Spinal cord (tissue), 10 donors: Measurements from ENCODE around the gene PPP3CA. TPM values are rescaled to one million over a fixed set of nuclear protein-coding genes. Genes with fewer than 3 reads are reported as not detected.
"Not testable (repeated sequence)": the region's sequence is repeated elsewhere in the genome, so short reads cannot be mapped to it uniquely, and the experiment has no call there.

Source experiments
- DNase-seq, 6 donors: peaks; one replicate each; pipeline versions ENCODE4 v3.0.0 to v3.0.0-alpha.2; 2013 to 2015; ENCODE audit warnings: low spot score in 6 of 6, low read depth in 4 of 6
- H3K27ac ChIP-seq: one replicate; pipeline ENCODE4 v1.5.1; 2013; ENCODE audit warnings: low read depth, low read length, control low read depth
- H3K27me3 ChIP-seq: one replicate; pipeline ENCODE4 v1.6.1; 2013; ENCODE audit warnings: low read length; ENCODE audit not compliant: control insufficient read depth, insufficient read depth
- H3K36me3 ChIP-seq: one replicate; pipeline ENCODE4 v1.6.1; 2013; ENCODE audit warnings: low read length; ENCODE audit not compliant: control insufficient read depth, insufficient read depth
- H3K4me1 ChIP-seq: one replicate; pipeline ENCODE4 v1.6.1; 2013; ENCODE audit warnings: low read length; ENCODE audit not compliant: control insufficient read depth, insufficient read depth
- H3K4me3 ChIP-seq: one replicate; pipeline ENCODE4 v1.5.1; 2013; ENCODE audit warnings: low read depth, low read length, control low read depth
- H3K9me3 ChIP-seq: one replicate; pipeline ENCODE4 v1.6.1; 2013; ENCODE audit warnings: low read length; ENCODE audit not compliant: control insufficient read depth, insufficient read depth
- WGBS: methylation state at CpG from one replicate; pipeline ENCODE4 v1.1.5; 2013; ENCODE audit warnings: missing lambda C conversion rate; ENCODE audit not compliant: insufficient coverage; 5-methylcytosine and 5-hydroxymethylcytosine counted together
- polyA plus RNA-seq, 2 donors: library from polyadenylated mRNA; unstranded; fragments of 120-200 nt; gene quantifications; one replicate each; pipeline ENCODE4 v1.2.1, GENCODE V29; 2013; ENCODE audit not compliant: insufficient read length in 2 of 2
- total RNA-seq, 2 donors: library from RNA; depleted of rRNA in 1 of 2; stranded (reverse); fragments of 120-200 nt in 1 of 2; fragments of >200 nt in 1 of 2; gene quantifications; one replicate each; pipeline versions ENCODE4 v1.2.3 to v1.2.4, GENCODE V29; 2013 to 2014
- donor health status: healthy.

PPP3CA gene
- total and polyA plus RNA-seq, 4 donors = 43.9 to 152 (median 105) TPM

- 100% methylated on average over 1 of the region's 1 CpG for WGBS
- not testable (repeated sequence) for H3K9me3 ChIP-seq, H3K27ac ChIP-seq, DNase-seq, H3K27me3 ChIP-seq, H3K4me3 ChIP-seq, H3K4me1 ChIP-seq, H3K36me3 ChIP-seq
Measured at GRCh38 chr4:101128898-101129297, 218.4 kb downstream of the PPP3CA start.

GRCh38 chr4:101128473-101128872 lies 218.9 kb downstream of the PPP3CA start:
- Histone ChIP-seq H3K4me1 (no peaks in the 10 kb centered on the region), H3K4me3 (no peak overlapping the region), H3K9me3 (no peaks in the 10 kb centered on the region), H3K36me3 (no peaks in the 10 kb centered on the region), H3K27me3 (no peaks in the 10 kb centered on the region), H3K27ac (no peak overlapping the region)
- over 99% methylated on average over 9 of the region's 10 CpGs for WGBS
- no peak for DNase-seq

- H3K4me1 ChIP-seq = no peaks in the 10 kb centered on the region
- H3K4me3 ChIP-seq = no peak overlapping the region
- no peaks in the 10 kb centered on the region for H3K36me3 ChIP-seq
- H3K27me3 ChIP-seq = no peaks in the 10 kb centered on the region
- no peak for DNase-seq
- no peaks in the 10 kb centered on the region for H3K9me3 ChIP-seq
- WGBS = no CpG with 5 or more reads among the region's 3 CpGs
- H3K27ac ChIP-seq = no peak overlapping the region
Measured at GRCh38 chr4:101127176-101127790, 220.0 kb downstream of the PPP3CA start.

GRCh38 chr4:101126059-101126458 lies 221.3 kb downstream of the PPP3CA start:
- Histone ChIP-seq H3K27ac (no peak overlapping the region), H3K27me3 (no peaks in the 10 kb centered on the region), H3K36me3 (no peaks in the 10 kb centered on the region), H3K4me1 (no peaks in the 10 kb centered on the region), H3K4me3 (no peak overlapping the region), H3K9me3 (no peaks in the 10 kb centered on the region)
- DNase-seq = no peak
- no CpG with 5 or more reads among the region's 1 CpG for whole genome bisulfite sequencing

GRCh38 chr4:101125045-101125942 lies 222.0 kb downstream of the PPP3CA start:
- H3K27ac ChIP-seq = no peak overlapping the region
- H3K4me3 ChIP-seq = no peak overlapping the region
- no peaks in the 10 kb centered on the region for H3K36me3 ChIP-seq
- H3K27me3 ChIP-seq = no peaks in the 10 kb centered on the region
- no peak for DNase-seq
- WGBS = 96% methylated on average over 4 of the region's 5 CpGs
- H3K9me3 ChIP-seq = no peaks in the 10 kb centered on the region
- H3K4me1 ChIP-seq = no peaks in the 10 kb centered on the region

GRCh38 chr4:101123231-101123630 lies 224.1 kb downstream of the PPP3CA start:
- Histone ChIP-seq H3K27me3 (no peaks in the 10 kb centered on the region), H3K9me3 (no peaks in the 10 kb centered on the region), H3K36me3 (no peaks in the 10 kb centered on the region), H3K4me3 (no peak overlapping the region), H3K27ac (no peak overlapping the region), H3K4me1 (no peaks in the 10 kb centered on the region)
- DNase-seq = no peak
- 88% methylated on average over 1 of the region's 5 CpGs for WGBS

GRCh38 chr4:101122019-101122418 lies 225.3 kb downstream of the PPP3CA start:
- no peak overlapping the region for H3K4me3 ChIP-seq
- H3K27me3 ChIP-seq = no peaks in the 10 kb centered on the region
- no peaks in the 10 kb centered on the region for H3K9me3 ChIP-seq
- no peak overlapping the region for H3K27ac ChIP-seq
- DNase-seq = no peak
- no peaks in the 10 kb centered on the region for H3K4me1 ChIP-seq
- H3K36me3 ChIP-seq = no peaks in the 10 kb centered on the region

GRCh38 chr4:101119141-101119540 lies 228.2 kb downstream of the PPP3CA start:
- H3K36me3 ChIP-seq = no peaks in the 10 kb centered on the region
- no peaks in the 10 kb centered on the region for H3K9me3 ChIP-seq
- no peaks in the 10 kb centered on the region for H3K4me1 ChIP-seq
- DNase-seq = no peak
- no peaks in the 10 kb centered on the region for H3K27me3 ChIP-seq
- no peak overlapping the region for H3K27ac ChIP-seq
- H3K4me3 ChIP-seq = no peak overlapping the region
- WGBS = no CpG with 5 or more reads among the region's 3 CpGs

GRCh38 chr4:101118617-101119016 lies 228.7 kb downstream of the PPP3CA start:
- no CpG with 5 or more reads among the region's 1 CpG for WGBS
- no peak for DNase-seq
- H3K4me3 ChIP-seq = no peak overlapping the region
- no peaks in the 10 kb centered on the region for H3K4me1 ChIP-seq
- H3K27ac ChIP-seq = no peak overlapping the region
- no peaks in the 10 kb centered on the region for H3K27me3 ChIP-seq
- H3K36me3 ChIP-seq = no peaks in the 10 kb centered on the region
- no peaks in the 10 kb centered on the region for H3K9me3 ChIP-seq

- no peak for DNase-seq
- Histone ChIP-seq H3K27me3 (no peaks in the 10 kb centered on the region), H3K4me1 (no peaks in the 10 kb centered on the region), H3K36me3 (no peaks in the 10 kb centered on the region), H3K9me3 (no peaks in the 10 kb centered on the region), H3K27ac (no peak overlapping the region), H3K4me3 (no peak overlapping the region)
- WGBS = 80% methylated on average over 2 of the region's 4 CpGs
Measured at GRCh38 chr4:101115887-101116286, 231.4 kb downstream of the PPP3CA start.
